ENCODE data around the gene MED13. TPM values are rescaled to one million over a fixed set of nuclear protein-coding genes. Genes with fewer than 3 reads are reported as not detected.

MED13 gene
- total RNA-seq, 2 donors from 2014 or later, result 66.0 to 67.7 TPM

DNA sequence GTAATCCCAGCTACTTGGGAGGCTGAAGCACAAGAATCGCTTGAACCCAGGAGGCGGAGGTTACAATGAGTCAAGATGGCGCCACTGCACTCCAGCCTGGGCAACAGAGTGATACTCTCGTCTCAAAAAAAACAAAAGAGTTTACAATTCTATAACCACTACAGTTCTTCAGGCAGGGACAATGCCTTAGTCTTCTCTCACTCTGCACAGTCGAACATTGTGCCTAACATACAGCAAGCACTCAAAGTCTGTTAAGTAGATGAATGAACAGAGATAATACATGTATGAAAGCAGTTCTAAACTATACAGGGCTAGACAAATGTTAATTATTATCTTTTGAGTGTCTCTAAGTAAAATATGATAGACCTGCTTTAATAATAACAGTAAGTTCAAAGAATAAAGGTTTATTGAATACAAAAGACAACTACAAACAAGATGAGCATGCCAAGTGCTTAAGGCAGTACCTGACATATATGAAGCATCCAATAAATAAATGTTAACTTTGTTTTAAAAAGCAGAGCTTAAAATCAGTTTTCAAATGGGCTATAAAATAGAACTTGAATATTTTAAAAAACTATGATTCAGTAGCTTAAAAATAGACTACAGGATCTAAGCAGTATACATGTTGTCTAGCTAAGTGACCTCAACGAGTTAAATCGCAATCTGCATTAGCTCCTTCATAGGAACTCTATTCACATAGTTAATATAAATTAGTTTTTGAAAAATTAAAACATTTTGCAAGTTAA is 156.6 kb downstream of the MED13 start:
- H3K9me3 Mint-ChIP-seq, result no peaks in the 10 kb centered on the region
- Histone ChIP-seq H3K27me3 (ENCODE audit: control insufficient read depth, insufficient read depth, low read length, poor library complexity, severe bottlenecking) (no peaks in the 10 kb centered on the region), H3K9ac (ENCODE audit: extremely low read depth, low read length, poor library complexity, severe bottlenecking) (no peak overlapping the region), H3K27ac (ENCODE audit: low read depth, low read length) (no peak overlapping the region), H3K4me3 (ENCODE audit: low read length) (no peak overlapping the region), H3K4me1 (ENCODE audit: control insufficient read depth, insufficient read depth, low read length) (no peaks in the 10 kb centered on the region), H3K36me3 (ENCODE audit: control insufficient read depth, insufficient read depth, low read length) (peaks cover 72% of the 10 kb centered on the region), H3K9me3 (ENCODE audit: control insufficient read depth, low read length) (no peaks in the 10 kb centered on the region)
- no peak for DNase-seq
- peaks cover 53% of the 10 kb centered on the region for H3K36me3 Mint-ChIP-seq (ENCODE audit: low read depth)
- H3K27me3 Mint-ChIP-seq (ENCODE audit: insufficient read depth), result no peaks in the 10 kb centered on the region
- 80 to 97% methylated on average over 2 to 7 of the region's 7 CpGs for WGBS, 2 experiments (ENCODE audit: insufficient coverage in 1 of 2, insufficient read length in 1 of 2)
- H3K27ac Mint-ChIP-seq, result no peak overlapping the region
- H3K4me1 Mint-ChIP-seq, result no peaks in the 10 kb centered on the region
- no peak for TF ChIP-seq CTCF (conservative IDR thresholded peaks at IDR 0.05)
- no peak overlapping the region for H3K4me3 Mint-ChIP-seq

DNA sequence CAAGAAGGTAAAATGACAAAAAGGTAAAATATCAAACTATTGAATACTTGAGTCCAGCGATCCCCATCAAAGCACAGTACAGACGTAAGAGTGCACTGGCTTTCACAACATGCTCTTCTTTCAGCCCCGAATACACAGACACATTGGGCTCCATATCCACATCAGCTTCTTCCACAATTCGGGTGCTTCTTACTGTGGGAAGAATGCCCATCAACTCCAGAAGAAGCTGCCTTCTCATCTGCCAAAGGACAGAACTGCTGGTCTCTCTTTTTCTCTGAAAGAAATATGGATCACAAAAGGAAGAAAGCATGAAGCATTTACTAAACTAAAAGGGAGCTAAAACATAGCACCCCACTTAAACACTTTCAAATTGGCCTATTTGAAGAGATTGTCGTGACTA is 157.7 kb downstream of the MED13 start:
- Mint-ChIP-seq H3K27me3 (ENCODE audit: insufficient read depth) (no peaks in the 10 kb centered on the region), H3K9me3 (no peaks in the 10 kb centered on the region), H3K4me3 (no peak overlapping the region), H3K4me1 (no peaks in the 10 kb centered on the region), H3K27ac (no peak overlapping the region), H3K36me3 (ENCODE audit: low read depth) (peaks cover 59% of the 10 kb centered on the region)
- Histone ChIP-seq H3K27ac (ENCODE audit: low read depth, low read length) (no peak overlapping the region), H3K4me1 (ENCODE audit: control insufficient read depth, insufficient read depth, low read length) (no peaks in the 10 kb centered on the region), H3K27me3 (ENCODE audit: control insufficient read depth, insufficient read depth, low read length, poor library complexity, severe bottlenecking) (no peaks in the 10 kb centered on the region), H3K9ac (ENCODE audit: extremely low read depth, low read length, poor library complexity, severe bottlenecking) (no peak overlapping the region), H3K4me3 (ENCODE audit: low read length) (no peak overlapping the region), H3K9me3 (ENCODE audit: control insufficient read depth, low read length) (no peaks in the 10 kb centered on the region), H3K36me3 (ENCODE audit: control insufficient read depth, insufficient read depth, low read length) (peaks cover 75% of the 10 kb centered on the region)
- WGBS, 2 experiments (ENCODE audit: insufficient coverage in 1 of 2, insufficient read length in 1 of 2), result 96% methylated on average over 4 to 5 of the region's 5 CpGs
- DNase-seq, result no peak
- no peak for TF ChIP-seq CTCF (conservative IDR thresholded peaks at IDR 0.05)

DNA sequence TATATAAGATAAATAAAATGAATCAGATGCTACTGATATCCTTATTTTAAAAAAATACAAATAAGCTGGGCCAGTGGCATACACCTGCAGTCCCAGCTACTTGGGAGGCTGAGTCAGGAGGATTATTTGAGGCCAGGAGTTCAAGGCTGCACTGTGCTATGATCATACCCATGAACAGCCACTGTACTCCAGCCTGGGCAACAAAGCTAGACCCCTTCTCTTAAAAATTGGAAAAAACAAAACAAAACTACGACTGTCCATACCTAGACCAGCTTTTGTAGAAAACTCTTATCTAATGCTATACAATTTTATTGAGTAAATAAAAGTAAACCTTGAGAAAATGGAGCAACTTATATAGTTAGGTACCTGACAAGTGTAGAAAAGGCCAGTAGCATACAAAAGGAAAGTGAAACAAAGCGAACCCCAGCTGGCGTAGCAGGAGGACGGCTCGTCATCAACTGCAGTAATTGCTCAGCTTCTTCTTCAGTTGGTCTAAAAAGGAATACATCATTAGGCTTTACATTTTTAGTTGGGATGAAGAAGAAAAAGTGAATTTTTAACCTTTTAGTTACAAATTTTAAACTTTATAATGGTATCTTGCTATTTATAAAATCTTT is 160.9 kb downstream of the MED13 start:
- H3K4me3 ChIP-seq (ENCODE audit: low read length), result no peak overlapping the region
- H3K36me3 ChIP-seq (ENCODE audit: control insufficient read depth, insufficient read depth, low read length), result peaks cover 65% of the 10 kb centered on the region
- WGBS, 2 experiments (ENCODE audit: insufficient coverage in 1 of 2, insufficient read length in 1 of 2), result 93 to 99% methylated on average over 2 to 4 of the region's 5 CpGs
- H3K9me3 ChIP-seq (ENCODE audit: control insufficient read depth, low read length), result no peaks in the 10 kb centered on the region
- H3K27ac Mint-ChIP-seq, result no peak overlapping the region
- no peak overlapping the region for H3K4me3 Mint-ChIP-seq
- no peak for DNase-seq
- no peaks in the 10 kb centered on the region for H3K4me1 Mint-ChIP-seq
- H3K36me3 Mint-ChIP-seq (ENCODE audit: low read depth), result peaks cover 58% of the 10 kb centered on the region
- TF ChIP-seq CTCF (conservative IDR thresholded peaks at IDR 0.05), result no peak
- no peaks in the 10 kb centered on the region for H3K27me3 Mint-ChIP-seq (ENCODE audit: insufficient read depth)
- no peaks in the 10 kb centered on the region for H3K9me3 Mint-ChIP-seq
- H3K4me1 ChIP-seq (ENCODE audit: control insufficient read depth, insufficient read depth, low read length), result no peaks in the 10 kb centered on the region
- no peaks in the 10 kb centered on the region for H3K27me3 ChIP-seq (ENCODE audit: control insufficient read depth, insufficient read depth, low read length, poor library complexity, severe bottlenecking)
- no peak overlapping the region for H3K27ac ChIP-seq (ENCODE audit: low read depth, low read length)
- H3K9ac ChIP-seq (ENCODE audit: extremely low read depth, low read length, poor library complexity, severe bottlenecking), result no peak overlapping the region

Data from endodermal cell (in vitro differentiated cells).